ENCODE results near the gene TSPEAR. TPM values are rescaled to one million over a fixed set of nuclear protein-coding genes. Genes with fewer than 3 reads are reported as not detected.
"Not testable (repeated sequence)": the region's sequence is repeated elsewhere in the genome, so short reads cannot be mapped to it uniquely, and the experiment has no call there.

Gene TSPEAR
- total RNA-seq, 1 donor from 2014 or later: not detected

GRCh38 chr21:44552681-44553080 lies 158.7 kb downstream of the TSPEAR start:
- peaks cover 2% of the 10 kb centered on the region for H3K36me3 Mint-ChIP-seq (ENCODE audit: unreplicated experiment)
- peaks cover 21% of the 10 kb centered on the region for H3K27me3 Mint-ChIP-seq (ENCODE audit: unreplicated experiment)
- no peak for DNase-seq
- no peak overlapping the region for H3K27ac Mint-ChIP-seq (ENCODE audit: unreplicated experiment)
- H3K9me3 Mint-ChIP-seq (ENCODE audit: unreplicated experiment): peaks cover 15% of the 10 kb centered on the region
- peaks cover 18% of the 10 kb centered on the region for H3K4me1 Mint-ChIP-seq (ENCODE audit: low read depth, unreplicated experiment)
- no peak for TF ChIP-seq CTCF (IDR thresholded peaks at IDR 0.05; ENCODE audit: partially characterized antibody, unreplicated experiment)
- no peak overlapping the region for H3K4me3 Mint-ChIP-seq (ENCODE audit: unreplicated experiment)

GRCh38 chr21:44552136-44552535 lies 159.2 kb downstream of the TSPEAR start:
- peaks cover 5% of the 10 kb centered on the region for H3K36me3 Mint-ChIP-seq (ENCODE audit: unreplicated experiment)
- H3K27ac Mint-ChIP-seq (ENCODE audit: unreplicated experiment): no peak overlapping the region
- no peak for TF ChIP-seq CTCF (IDR thresholded peaks at IDR 0.05; ENCODE audit: partially characterized antibody, unreplicated experiment)
- H3K9me3 Mint-ChIP-seq (ENCODE audit: unreplicated experiment): peaks cover 16% of the 10 kb centered on the region
- H3K4me1 Mint-ChIP-seq (ENCODE audit: low read depth, unreplicated experiment): peaks cover 16% of the 10 kb centered on the region
- no peak overlapping the region for H3K4me3 Mint-ChIP-seq (ENCODE audit: unreplicated experiment)
- peaks cover 19% of the 10 kb centered on the region for H3K27me3 Mint-ChIP-seq (ENCODE audit: unreplicated experiment)
- DNase-seq: no peak

- peaks cover 16% of the 10 kb centered on the region for H3K4me1 Mint-ChIP-seq (ENCODE audit: low read depth, unreplicated experiment)
- TF ChIP-seq CTCF (IDR thresholded peaks at IDR 0.05; ENCODE audit: partially characterized antibody, unreplicated experiment): no peak
- peak within 1 kb of the TSS; percentile 86 for H3K27ac Mint-ChIP-seq (ENCODE audit: unreplicated experiment)
- H3K36me3 Mint-ChIP-seq (ENCODE audit: unreplicated experiment): peaks cover 10% of the 10 kb centered on the region
- H3K27me3 Mint-ChIP-seq (ENCODE audit: unreplicated experiment): peaks cover 19% of the 10 kb centered on the region
- no peak for DNase-seq
- H3K9me3 Mint-ChIP-seq (ENCODE audit: unreplicated experiment): peaks cover 22% of the 10 kb centered on the region
- peak within 1 kb of the TSS; percentile 47 for H3K4me3 Mint-ChIP-seq (ENCODE audit: unreplicated experiment)
Measured at GRCh38 chr21:44551340-44551961, 159.9 kb downstream of the TSPEAR start, which contains the start of gene KRTAP10-2. Gene KRTAP10-2, minus strand, starts transcription at chr21:44551505. Its CDS starts 47 bp downstream, at chr21:44551458.

- Mint-ChIP-seq H3K4me3 (ENCODE audit: unreplicated experiment) (peak overlapping the region; percentile 47), H3K27ac (ENCODE audit: unreplicated experiment) (peak overlapping the region; percentile 86), H3K4me1 (ENCODE audit: low read depth, unreplicated experiment) (peaks cover 16% of the 10 kb centered on the region), H3K27me3 (ENCODE audit: unreplicated experiment) (peaks cover 19% of the 10 kb centered on the region), H3K9me3 (ENCODE audit: unreplicated experiment) (peaks cover 22% of the 10 kb centered on the region), H3K36me3 (ENCODE audit: unreplicated experiment) (peaks cover 10% of the 10 kb centered on the region)
- no peak for DNase-seq
- TF ChIP-seq CTCF (IDR thresholded peaks at IDR 0.05; ENCODE audit: partially characterized antibody, unreplicated experiment): no peak
Measured at GRCh38 chr21:44550807-44551206, 160.6 kb downstream of the TSPEAR start.

- DNase-seq: peak; percentile 50
- peak overlapping the region; percentile 86 for H3K27ac Mint-ChIP-seq (ENCODE audit: unreplicated experiment)
- H3K36me3 Mint-ChIP-seq (ENCODE audit: unreplicated experiment): peaks cover 10% of the 10 kb centered on the region
- not testable (repeated sequence) for H3K4me3 Mint-ChIP-seq (ENCODE audit: unreplicated experiment)
- H3K9me3 Mint-ChIP-seq (ENCODE audit: unreplicated experiment): peaks cover 22% of the 10 kb centered on the region
- H3K27me3 Mint-ChIP-seq (ENCODE audit: unreplicated experiment): peaks cover 19% of the 10 kb centered on the region
- peaks cover 16% of the 10 kb centered on the region for H3K4me1 Mint-ChIP-seq (ENCODE audit: low read depth, unreplicated experiment)
Measured at GRCh38 chr21:44550285-44550684, 161.1 kb downstream of the TSPEAR start.
